GM12892 (cell line): ENCODE results near the gene CRIM1.

ENCODE experiments used
- DNase-seq: peaks from one replicate; pipeline ENCODE4 v3.0.0; 2011; ENCODE audit not compliant: insufficient read length
- FAIRE-seq: peaks from 2 replicates; lab custom pipeline; 2011; peaks lifted over from hg19 to GRCh38; lab: Jason Lieb, UNC
- POLR2A ChIP-seq: IDR thresholded peaks from 2 replicates; pipeline ENCODE4 v1.6.1; 2011; ENCODE audit warnings: low read depth, low read length, control low read depth
- POLR2AphosphoS5 ChIP-seq: IDR thresholded peaks from 2 replicates; pipeline ENCODE4 v1.6.1; 2011; ENCODE audit warnings: low read depth, low read length, control low read depth
- TAF1 ChIP-seq: IDR thresholded peaks from 2 replicates; pipeline ENCODE4 v1.6.1; 2011; ENCODE audit warnings: low read depth, mild to moderate bottlenecking, control low read depth, low read length, borderline replicate concordance

CRIM1 gene

DNA sequence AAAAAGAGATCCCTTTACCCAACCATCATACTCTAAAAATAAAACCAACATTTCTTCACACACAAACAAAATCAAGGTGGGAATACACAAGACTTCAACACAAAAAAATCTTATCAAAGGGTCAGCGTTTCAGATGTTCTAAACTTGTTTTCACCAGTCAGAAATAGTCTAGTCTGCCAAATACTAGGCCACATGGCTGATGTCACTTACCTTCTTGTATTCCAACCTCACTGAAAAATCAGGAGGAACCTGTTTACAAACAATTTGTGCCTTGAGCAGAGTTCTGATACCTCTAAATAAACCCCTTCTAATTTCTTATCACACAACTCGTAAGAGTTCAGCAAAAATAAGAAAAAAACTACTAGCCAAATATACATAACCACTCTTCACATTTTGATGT is 222.3 kb downstream of the CRIM1 start:
- no peak for FAIRE-seq
- no peak for DNase-seq
- no peak for TF ChIP-seq TAF1
- TF ChIP-seq POLR2A, result no peak
- no peak for TF ChIP-seq POLR2AphosphoS5

DNA sequence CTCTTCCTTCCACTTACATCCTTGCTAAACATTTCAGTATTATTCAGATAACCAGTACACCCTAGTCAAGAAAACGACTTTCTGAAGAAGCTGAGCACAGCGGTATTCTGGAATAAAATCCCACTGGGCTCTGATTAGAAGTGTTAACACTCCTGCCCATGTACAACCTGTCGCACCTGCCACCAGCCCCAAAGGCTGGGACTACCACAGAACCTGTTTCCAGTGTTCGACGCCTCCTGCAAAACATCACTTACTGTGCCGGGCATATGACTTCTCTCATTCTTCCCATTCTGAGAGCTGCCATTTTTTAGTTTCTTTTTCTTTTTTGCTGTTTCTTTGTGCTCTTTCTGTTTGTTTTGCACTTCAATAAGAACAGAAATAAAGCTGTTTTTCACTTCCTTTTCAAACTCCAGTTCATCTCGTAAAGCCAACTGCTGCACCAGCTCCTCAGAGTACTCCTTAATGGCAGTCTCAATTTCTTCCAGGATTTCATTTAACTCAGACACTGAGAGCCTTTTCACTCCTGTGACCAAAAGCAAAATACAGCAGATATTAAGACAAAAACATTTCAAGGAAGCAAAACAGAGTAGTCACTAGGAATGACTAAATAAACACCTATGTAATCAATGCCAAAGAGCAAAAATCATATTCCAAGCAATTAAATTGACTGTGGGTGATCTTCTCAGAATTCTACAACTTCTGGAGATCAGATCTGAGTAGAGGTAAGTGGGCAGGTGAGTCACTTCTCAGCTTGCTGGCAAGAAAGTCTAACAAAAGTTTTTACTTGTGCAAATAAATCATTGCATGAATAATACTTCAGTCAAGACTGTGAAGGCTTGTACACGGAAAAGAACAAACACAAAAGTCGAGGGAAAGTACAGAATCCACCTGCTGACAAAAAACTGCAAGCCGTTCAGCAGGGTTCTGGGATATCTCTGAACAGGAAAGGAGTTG is 223.0 kb downstream of the CRIM1 start:
- no peak for TF ChIP-seq POLR2A
- FAIRE-seq, result no peak

DNA sequence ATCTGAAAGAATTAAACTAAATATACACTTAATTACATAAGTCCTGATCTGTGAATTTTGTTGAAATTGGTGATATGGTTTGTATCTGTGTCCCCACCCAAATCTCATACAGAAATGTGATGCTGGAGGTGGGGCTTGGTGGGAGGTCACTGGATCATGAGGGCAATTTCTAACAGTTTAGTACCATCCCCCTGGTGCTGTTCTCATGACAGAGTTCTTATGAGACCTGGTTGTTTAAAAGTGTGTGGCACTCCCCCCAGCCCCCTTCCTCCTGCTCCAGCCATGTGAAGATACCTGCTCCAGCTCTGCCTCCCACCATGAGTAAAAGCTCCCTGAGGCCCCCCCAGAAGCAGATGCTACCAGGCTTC is 223.7 kb downstream of the CRIM1 start:
- no peak for DNase-seq
- FAIRE-seq, result no peak
- no peak for TF ChIP-seq TAF1
- TF ChIP-seq POLR2AphosphoS5, result no peak
- TF ChIP-seq POLR2A, result no peak

More for the DNA sequence above, 223.0 kb downstream of the CRIM1 start:
- DNase-seq, result no peak

DNA sequence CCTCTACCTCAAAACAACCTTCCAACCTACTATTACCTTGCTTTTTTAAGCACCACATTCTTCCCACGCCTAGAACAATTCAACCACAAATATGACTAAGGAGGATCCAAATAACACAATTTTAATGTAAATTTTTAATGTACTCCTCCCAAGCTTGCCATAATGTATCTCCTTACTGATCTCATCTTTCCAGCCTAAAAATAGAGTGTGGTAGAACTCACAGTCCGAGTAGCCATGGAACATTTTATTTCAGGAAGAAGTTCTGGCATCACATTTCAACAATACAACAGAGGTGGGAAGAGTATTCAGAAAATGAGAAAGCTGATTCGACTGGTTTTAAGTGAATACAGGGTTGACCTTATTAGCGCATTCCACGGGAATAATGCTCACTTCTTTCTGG is 227.0 kb downstream of the CRIM1 start:
- TF ChIP-seq TAF1 (no peak), POLR2A (no peak), POLR2AphosphoS5 (no peak)
- no peak for FAIRE-seq
- DNase-seq, result no peak

DNA sequence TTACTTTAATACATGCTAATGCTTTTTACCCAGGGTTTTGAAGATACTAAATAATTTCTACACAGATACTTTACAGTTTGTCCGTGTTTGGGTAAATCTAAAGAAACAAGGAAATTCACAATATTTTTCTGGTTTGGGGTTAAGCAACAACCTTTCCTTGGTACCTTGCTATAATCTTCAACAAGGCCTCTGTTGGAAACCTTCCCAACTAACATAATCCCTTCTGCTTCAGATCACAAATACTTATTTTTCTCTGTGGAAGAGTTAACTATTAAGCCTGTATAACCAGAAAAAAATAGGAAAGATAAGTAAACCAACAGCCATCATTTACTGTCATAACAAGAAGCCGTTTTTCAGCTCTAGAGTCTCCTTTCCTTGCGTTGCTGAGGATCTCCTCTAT is 227.4 kb downstream of the CRIM1 start:
- TF ChIP-seq POLR2AphosphoS5 (no peak), POLR2A (no peak), TAF1 (no peak)

DNA sequence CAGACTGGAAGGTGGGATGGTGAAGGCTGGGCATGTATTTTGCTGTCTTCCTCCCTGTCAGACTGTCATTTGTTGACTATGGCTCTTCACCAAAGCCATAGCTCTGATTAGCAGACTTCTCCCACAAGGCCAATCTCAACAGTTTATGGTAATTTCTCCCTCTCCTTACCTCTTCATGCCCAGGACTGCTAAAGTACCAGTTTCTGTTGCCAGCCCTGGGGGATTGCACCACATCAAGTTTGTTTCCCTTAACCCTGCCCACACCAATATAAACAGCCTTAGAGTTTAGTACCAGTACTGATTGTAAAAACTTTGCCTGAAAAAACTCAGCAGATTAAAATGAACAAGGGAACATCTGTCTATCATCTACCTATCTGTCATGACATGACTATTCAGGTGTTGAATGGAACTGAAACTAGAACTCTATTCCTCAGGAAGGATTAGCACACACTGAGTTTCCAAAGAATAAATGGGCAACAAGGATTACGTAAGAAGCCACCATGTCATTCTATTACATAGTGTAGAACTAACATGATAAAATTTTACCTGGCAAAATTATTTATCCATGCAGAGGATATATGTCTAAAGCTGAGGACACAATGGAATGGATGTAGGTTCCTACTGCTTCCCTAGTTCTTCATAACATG is 228.7 kb downstream of the CRIM1 start:
- TF ChIP-seq POLR2AphosphoS5, result no peak
- no peak for TF ChIP-seq TAF1
- TF ChIP-seq POLR2A, result no peak
- no peak for DNase-seq
- FAIRE-seq, result no peak

More for the DNA sequence above, 227.4 kb downstream of the CRIM1 start:
- FAIRE-seq, result no peak
- no peak for DNase-seq

DNA sequence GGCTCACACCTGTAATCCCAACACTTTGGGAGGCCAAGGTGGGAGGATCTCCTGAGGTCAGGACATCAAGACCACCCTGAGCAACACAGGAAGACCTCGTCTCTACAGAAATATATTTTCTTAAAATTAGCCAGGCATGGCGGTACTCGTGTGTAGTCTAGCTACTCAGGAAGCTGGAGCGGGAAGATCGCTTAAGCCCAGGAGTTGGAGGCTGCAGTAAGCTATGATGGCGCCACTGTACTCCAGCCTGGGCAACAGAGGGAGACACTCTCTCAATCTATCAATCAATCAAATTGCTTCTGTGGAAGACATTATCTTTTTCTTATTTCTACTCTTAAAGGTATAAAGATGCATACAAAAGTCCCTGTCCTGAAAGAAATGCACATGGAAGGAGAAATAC is 231.1 kb downstream of the CRIM1 start:
- FAIRE-seq (no peak), DNase-seq (no peak)
- TF ChIP-seq POLR2A (no peak), POLR2AphosphoS5 (no peak), TAF1 (no peak)

DNA sequence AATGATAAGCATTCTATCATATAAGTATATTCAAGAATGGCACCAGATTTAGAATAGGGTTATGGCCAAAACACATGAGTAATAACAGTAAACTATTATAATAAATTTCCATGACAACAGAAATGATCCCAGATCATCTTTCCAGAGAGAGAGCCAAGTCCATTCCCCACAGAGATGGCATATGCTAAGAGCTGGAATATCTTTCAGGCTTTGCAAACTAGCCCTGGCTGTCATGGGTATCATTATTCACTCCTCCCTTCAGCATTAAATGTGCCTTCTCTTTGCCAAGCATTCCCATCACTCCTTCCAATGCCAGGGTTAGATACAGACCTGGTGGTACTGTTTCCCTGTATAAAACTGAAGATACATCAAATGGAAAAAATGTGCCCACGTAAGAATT is 231.5 kb downstream of the CRIM1 start:
- DNase-seq (no peak), FAIRE-seq (no peak)
- TF ChIP-seq TAF1 (no peak), POLR2A (no peak), POLR2AphosphoS5 (no peak)

DNA sequence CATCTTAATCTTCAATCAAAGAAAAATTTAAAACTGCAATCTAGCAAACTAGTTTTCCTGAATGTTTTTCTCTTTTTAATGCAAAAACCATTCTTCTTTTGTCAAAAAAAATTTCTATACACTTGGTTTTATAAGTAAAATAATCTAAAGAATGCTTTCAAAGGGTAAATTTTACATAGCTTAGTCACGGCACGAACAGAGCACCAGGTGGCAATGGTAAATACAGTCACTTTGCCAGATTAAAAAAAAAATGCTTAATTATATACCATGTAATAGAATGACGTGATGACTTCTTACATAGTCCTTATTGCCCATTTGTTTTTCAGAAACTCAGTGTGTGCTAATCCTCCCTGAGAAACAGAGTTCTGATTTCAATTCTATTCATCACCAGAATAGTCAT is 232.0 kb downstream of the CRIM1 start:
- TF ChIP-seq POLR2A, result no peak
- TF ChIP-seq POLR2AphosphoS5, result no peak
- no peak for TF ChIP-seq TAF1
- DNase-seq (no peak), FAIRE-seq (no peak)

DNA sequence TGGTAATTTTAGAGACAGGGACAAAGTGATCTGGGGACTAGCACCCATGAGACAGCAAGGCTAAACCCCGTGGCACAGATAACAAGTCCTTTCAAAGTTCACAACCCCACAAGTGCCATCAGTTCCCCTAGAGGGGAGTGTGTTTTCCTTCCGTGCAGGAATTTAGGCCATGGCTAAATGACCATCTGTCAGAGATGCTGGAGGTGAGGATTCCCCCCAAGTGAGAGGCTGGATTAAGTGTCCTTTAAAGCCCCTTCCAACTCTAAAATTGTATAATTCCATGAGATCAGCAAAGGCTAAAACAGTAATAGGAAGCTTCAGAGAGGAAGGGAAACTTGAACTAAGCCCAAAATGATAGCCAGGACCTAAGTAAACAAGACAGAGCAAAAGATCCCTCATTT is 233.7 kb downstream of the CRIM1 start:
- DNase-seq, result no peak
- no peak for TF ChIP-seq POLR2AphosphoS5
- TF ChIP-seq TAF1, result no peak
- TF ChIP-seq POLR2A, result no peak
- no peak for FAIRE-seq

DNA sequence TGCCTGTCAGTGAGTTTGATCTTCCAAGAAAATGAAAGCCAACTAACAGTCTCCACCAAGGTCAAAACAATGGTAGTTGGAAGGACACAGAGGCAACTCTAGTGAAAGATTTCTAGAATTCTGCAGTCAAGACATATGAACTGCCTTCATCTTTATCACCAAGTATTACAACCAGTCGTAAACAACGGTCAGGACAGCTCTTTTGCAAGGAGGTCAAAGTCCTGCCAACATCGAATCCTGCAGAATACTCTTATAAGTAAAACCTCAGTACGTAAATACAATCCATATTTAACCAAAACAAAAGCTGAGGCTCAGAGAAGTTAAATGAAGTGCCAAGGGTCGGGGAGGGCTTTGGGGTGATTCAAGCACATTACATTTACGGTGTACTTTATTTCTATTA is 239.3 kb downstream of the CRIM1 start:
- FAIRE-seq, result no peak
- no peak for TF ChIP-seq TAF1
- TF ChIP-seq POLR2A, result no peak
- TF ChIP-seq POLR2AphosphoS5, result no peak
- no peak for DNase-seq

DNA sequence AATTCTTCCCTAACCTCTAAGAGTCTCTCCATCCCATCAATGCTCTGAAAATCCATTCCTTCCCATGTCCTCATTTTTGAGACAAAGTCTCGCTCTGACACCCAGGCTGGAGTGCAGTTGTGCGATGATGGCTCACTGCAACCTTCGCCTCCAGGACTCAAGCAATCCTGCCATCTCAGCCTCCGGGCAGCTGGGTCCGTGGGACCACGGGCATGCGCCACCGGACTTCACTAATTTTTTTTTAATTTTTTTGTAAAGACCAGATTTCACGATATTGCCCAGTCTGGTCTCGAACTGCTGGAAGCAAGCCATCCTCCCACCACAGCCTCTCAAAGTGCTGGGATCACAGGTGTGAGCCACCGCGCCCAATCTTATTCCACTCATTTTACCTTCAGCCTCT is 240.8 kb downstream of the CRIM1 start:
- FAIRE-seq (no peak), DNase-seq (no peak)
- TF ChIP-seq POLR2AphosphoS5 (no peak), TAF1 (no peak), POLR2A (no peak)
